Measurements from ENCODE around the gene REG1B.
"Not testable (repeated sequence)": the region's sequence is repeated elsewhere in the genome, so short reads cannot be mapped to it uniquely, and the experiment has no call there.

REG1B gene

DNA sequence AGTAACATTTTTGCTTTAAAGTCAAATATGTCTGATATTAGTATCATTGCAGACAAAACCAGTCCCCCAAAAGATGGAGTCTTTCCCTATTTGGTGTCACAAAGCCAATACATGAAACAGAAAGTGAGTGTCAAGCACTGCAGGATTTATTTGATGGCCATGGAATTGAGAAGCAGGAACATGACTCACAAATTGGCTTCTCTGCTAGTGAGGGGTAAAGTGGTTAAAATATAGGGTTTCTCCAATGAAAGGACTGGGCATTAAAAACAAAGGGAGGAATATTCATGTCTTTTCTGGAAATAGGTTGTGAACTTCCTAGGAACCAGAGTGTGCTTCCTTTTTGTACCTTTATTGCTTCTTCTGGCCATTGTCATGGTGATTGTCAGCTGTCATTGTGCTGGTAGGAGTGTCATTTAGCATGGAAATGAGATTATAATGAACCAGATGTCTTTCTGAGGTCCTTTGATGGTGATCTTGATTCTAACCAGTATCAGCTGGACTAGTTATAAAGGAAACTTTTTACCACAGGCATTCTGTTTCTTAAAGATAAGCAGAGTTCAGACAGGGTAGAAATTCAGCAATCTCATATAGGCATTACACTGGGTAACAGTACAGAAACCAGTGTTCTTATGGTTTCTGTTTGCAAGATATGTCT, 4.1 kb downstream of the REG1B start:
- Histone ChIP-seq H3K4me3 (ENCODE audit: low read length) (no peak overlapping the region), H3K9me3 (ENCODE audit: control insufficient read depth, low read depth, low read length) (no peaks in the 10 kb centered on the region), H3K36me3 (ENCODE audit: control insufficient read depth, low read depth, low read length) (no peaks in the 10 kb centered on the region), H3K4me1 (ENCODE audit: control insufficient read depth, low read depth, low read length) (peaks cover 8% of the 10 kb centered on the region), H3K27ac (ENCODE audit: low read length) (no peak overlapping the region), H3K9ac (ENCODE audit: low read length) (no peak overlapping the region), H3K27me3 (ENCODE audit: control insufficient read depth, insufficient read depth, low read length) (no peaks in the 10 kb centered on the region)

DNA sequence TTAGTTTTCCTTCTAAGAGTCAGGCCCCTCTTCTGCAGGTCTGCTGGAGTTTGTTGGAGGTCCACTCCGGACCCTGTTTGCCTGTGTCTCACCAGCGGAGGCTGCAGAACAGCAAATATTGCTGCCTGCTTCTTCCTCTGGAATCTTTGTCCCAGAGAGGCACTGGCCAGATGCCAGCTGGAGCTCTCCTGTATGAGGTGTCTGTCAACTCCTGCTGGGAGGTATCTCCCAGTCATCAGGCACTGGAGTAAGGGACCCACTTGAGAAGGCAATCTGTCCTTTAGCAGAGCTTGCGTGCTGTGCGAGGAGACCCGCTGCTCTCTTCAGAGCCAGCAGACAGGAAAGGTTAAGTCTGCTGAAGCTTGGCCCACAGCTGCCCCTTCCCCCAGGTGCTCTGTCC, 4.8 kb downstream of the REG1B start:
- Histone ChIP-seq H3K36me3 (ENCODE audit: control insufficient read depth, low read depth, low read length) (no peaks in the 10 kb centered on the region), H3K27me3 (ENCODE audit: control insufficient read depth, insufficient read depth, low read length) (no peaks in the 10 kb centered on the region), H3K9me3 (ENCODE audit: control insufficient read depth, low read depth, low read length) (no peaks in the 10 kb centered on the region), H3K27ac (ENCODE audit: low read length) (no peak overlapping the region), H3K4me3 (ENCODE audit: low read length) (no peak overlapping the region), H3K4me1 (ENCODE audit: control insufficient read depth, low read depth, low read length) (peaks cover 8% of the 10 kb centered on the region), H3K9ac (ENCODE audit: low read length) (no peak overlapping the region)

DNA sequence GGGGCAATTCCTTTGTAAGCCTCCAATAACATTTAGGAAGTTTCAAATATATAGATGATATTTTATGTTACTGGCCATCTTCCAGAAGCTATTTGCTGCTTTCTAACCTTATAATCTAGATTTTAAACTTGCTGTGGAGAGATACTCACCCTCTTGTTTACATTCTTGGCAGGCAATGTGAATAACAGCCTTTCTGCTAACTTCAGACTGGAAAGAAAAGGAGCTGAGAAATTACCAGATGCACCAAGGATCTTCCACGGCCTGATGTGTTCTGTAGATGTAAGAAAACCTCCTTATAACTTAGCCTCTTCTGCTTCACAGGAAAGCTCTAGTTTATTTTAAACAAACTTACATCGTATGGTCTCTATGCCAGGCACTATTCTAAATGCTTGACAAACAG, 16.7 kb downstream of the REG1B start:
- no peaks in the 10 kb centered on the region for H3K9me3 ChIP-seq (ENCODE audit: control insufficient read depth, low read depth, low read length)
- H3K9ac ChIP-seq (ENCODE audit: low read length) = no peak overlapping the region
- no peaks in the 10 kb centered on the region for H3K36me3 ChIP-seq (ENCODE audit: control insufficient read depth, low read depth, low read length)
- no peaks in the 10 kb centered on the region for H3K27me3 ChIP-seq (ENCODE audit: control insufficient read depth, insufficient read depth, low read length)
- H3K4me1 ChIP-seq (ENCODE audit: control insufficient read depth, low read depth, low read length) = no peaks in the 10 kb centered on the region
- no peak overlapping the region for H3K4me3 ChIP-seq (ENCODE audit: low read length)
- no peak overlapping the region for H3K27ac ChIP-seq (ENCODE audit: low read length)

DNA sequence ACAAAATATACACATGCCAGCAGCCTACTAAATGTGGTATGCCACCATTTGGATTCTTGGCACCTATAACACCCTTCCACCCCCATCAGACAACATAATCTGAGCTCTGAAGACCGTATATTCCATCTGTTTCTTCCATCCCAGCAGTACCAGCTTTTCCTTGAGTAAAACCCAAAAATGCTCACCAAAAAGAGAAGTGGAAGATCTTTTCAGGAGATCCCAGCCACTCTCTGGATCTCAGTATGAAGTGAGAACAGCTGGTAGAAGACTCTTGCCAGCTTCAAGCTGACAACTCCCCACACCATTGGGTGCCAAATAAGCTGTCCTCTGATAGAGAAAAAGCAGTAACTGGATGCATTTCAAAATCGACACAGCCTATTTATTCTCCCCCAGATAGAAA, 22.6 kb downstream of the REG1B start:
- Histone ChIP-seq H3K27ac (ENCODE audit: low read length) (no peak overlapping the region), H3K36me3 (ENCODE audit: control insufficient read depth, low read depth, low read length) (no peaks in the 10 kb centered on the region), H3K9me3 (ENCODE audit: control insufficient read depth, low read depth, low read length) (no peaks in the 10 kb centered on the region), H3K4me1 (ENCODE audit: control insufficient read depth, low read depth, low read length) (no peaks in the 10 kb centered on the region), H3K9ac (ENCODE audit: low read length) (no peak overlapping the region), H3K4me3 (ENCODE audit: low read length) (no peak overlapping the region), H3K27me3 (ENCODE audit: control insufficient read depth, insufficient read depth, low read length) (no peaks in the 10 kb centered on the region)

DNA sequence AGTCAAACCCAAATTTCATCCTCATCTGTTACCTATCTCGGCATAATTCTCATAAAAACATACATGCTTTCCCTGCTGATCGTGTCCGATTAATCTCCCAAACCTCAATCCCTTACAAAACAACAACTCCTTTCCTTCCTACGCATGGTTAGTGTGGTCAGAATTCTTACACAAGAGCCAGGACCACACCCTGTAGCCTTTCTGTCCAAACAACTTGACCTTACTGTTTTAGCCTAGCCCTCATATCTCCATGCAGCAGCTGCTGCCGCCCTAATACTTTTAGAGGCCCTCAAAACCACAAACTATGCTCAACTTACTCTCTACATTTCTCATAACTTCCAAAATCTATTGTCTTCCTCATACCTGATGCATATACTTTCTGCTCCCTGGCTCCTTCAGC, 33.0 kb downstream of the REG1B start:
- not testable (repeated sequence) for H3K27me3 ChIP-seq (ENCODE audit: control insufficient read depth, insufficient read depth, low read length); H3K36me3 ChIP-seq (ENCODE audit: control insufficient read depth, low read depth, low read length); H3K4me1 ChIP-seq (ENCODE audit: control insufficient read depth, low read depth, low read length); H3K9ac ChIP-seq (ENCODE audit: low read length); H3K9me3 ChIP-seq (ENCODE audit: control insufficient read depth, low read depth, low read length); H3K27ac ChIP-seq (ENCODE audit: low read length); H3K4me3 ChIP-seq (ENCODE audit: low read length)

- H3K4me1 ChIP-seq (ENCODE audit: control insufficient read depth, low read depth, low read length); H3K27me3 ChIP-seq (ENCODE audit: control insufficient read depth, insufficient read depth, low read length); H3K36me3 ChIP-seq (ENCODE audit: control insufficient read depth, low read depth, low read length); H3K4me3 ChIP-seq (ENCODE audit: low read length); H3K9me3 ChIP-seq (ENCODE audit: control insufficient read depth, low read depth, low read length); H3K9ac ChIP-seq (ENCODE audit: low read length); H3K27ac ChIP-seq (ENCODE audit: low read length): not testable (repeated sequence)
Observed at GRCh38 chr2:79053486-79053885, 34.3 kb downstream of the REG1B start.

DNA sequence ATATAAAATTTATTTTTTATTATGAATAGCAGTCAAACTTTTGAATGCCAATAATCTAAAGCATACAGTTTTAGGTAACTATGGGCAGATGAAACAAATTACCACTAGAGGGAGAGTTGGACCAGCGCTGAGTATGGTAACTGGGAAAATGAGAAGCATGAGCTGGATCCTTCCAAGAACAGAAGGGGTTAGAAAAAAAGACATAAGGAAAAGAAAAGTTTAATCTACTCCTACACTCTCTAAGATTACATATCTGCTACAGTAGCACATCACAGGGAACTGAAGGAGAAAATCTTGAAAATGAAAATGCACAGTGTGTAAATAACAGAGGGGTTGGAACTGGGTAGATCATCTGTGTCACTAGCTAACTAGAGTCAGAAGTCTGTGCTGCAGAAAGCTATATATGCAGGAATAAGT, 46.8 kb downstream of the REG1B start:
- peaks cover 4% of the 10 kb centered on the region for H3K4me1 ChIP-seq (ENCODE audit: control insufficient read depth, low read depth, low read length)
- no peak overlapping the region for H3K4me3 ChIP-seq (ENCODE audit: low read length)
- H3K27ac ChIP-seq (ENCODE audit: low read length) = no peak overlapping the region
- H3K27me3 ChIP-seq (ENCODE audit: control insufficient read depth, insufficient read depth, low read length) = no peaks in the 10 kb centered on the region
- no peaks in the 10 kb centered on the region for H3K9me3 ChIP-seq (ENCODE audit: control insufficient read depth, low read depth, low read length)
- no peaks in the 10 kb centered on the region for H3K36me3 ChIP-seq (ENCODE audit: control insufficient read depth, low read depth, low read length)
- H3K9ac ChIP-seq (ENCODE audit: low read length) = no peak overlapping the region

DNA sequence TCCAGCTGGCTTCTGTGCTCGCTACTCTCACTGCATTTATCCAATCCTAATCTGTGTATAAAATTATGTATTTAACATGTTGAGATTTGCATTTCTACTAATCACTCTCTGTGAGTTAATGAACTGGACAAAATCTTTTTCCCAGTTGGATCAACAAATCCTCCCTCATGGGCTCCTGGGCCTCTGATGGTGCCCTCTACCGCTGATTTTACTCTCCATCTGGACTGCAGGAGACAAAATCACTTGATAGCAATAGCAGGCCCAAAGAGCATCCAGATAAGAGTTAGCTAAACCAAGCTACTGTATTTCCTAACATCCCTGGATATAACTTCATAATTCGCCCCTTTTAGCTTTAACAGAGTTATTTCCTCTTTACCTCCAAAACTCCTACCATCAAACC, 47.8 kb downstream of the REG1B start:
- no peaks in the 10 kb centered on the region for H3K9me3 ChIP-seq (ENCODE audit: control insufficient read depth, low read depth, low read length)
- no peak overlapping the region for H3K27ac ChIP-seq (ENCODE audit: low read length)
- H3K36me3 ChIP-seq (ENCODE audit: control insufficient read depth, low read depth, low read length) = no peaks in the 10 kb centered on the region
- H3K27me3 ChIP-seq (ENCODE audit: control insufficient read depth, insufficient read depth, low read length) = no peaks in the 10 kb centered on the region
- no peak overlapping the region for H3K4me3 ChIP-seq (ENCODE audit: low read length)
- H3K9ac ChIP-seq (ENCODE audit: low read length) = no peak overlapping the region
- peaks cover 4% of the 10 kb centered on the region for H3K4me1 ChIP-seq (ENCODE audit: control insufficient read depth, low read depth, low read length)
